HCT116 (cell line): ENCODE results near the gene LZTR1. TPM values are rescaled to one million over a fixed set of nuclear protein-coding genes. Genes with fewer than 3 reads are reported as not detected.

Experiments
- ATAC-seq: fragments of 200-7000 bp; cut with Tn5 transposase; 2 replicates; pipeline ENCODE4 v1.9.1; 2020; ENCODE audit warnings: mild to moderate bottlenecking, moderate library complexity
- BruUV-seq: library from RNA; stranded (reverse); fragments of 400-500 nt; replicated peaks from 2 replicates; lab custom pipeline; 2021; lab: Mats Ljungman, UMichigan
- CTCF ChIA-PET: fragments of 300-600 bp; sonication (Branson Sonifier 250); formaldehyde crosslinking; loops from one replicate; lab custom pipeline; 2021; ENCODE audit warnings: antibody characterized with exemption; lab: Charles Lee
- POLR2A ChIA-PET: fragments of 300-600, 350-600 bp; sonication (Branson Sonifier 250); formaldehyde crosslinking; loops from one replicate; lab custom pipeline; 2021; ENCODE audit warnings: antibody characterized with exemption; lab: Charles Lee
- RAD21 ChIA-PET, 2 experiments: fragments of 300-600 bp; sonication (Branson Sonifier 250); formaldehyde crosslinking; loops; one replicate each; lab custom pipeline; 2023; ENCODE audit warnings: low total read pairs in 2 of 2; ENCODE audit not compliant: uncharacterized antibody in 2 of 2, unreplicated experiment in 2 of 2, low non-redundant PET in 1 of 2; lab: Charles Lee
- DNase-seq: peaks from one replicate; pipeline ENCODE4 v3.0.0-alpha.2; 2010; ENCODE audit warnings: low read depth, low spot score
- H2AFZ ChIP-seq: fragments of 200-600 bp; shearing (Covaris generic), sonication (generic); 2 replicates; pipeline ENCODE4 v1.6.1; 2017; ENCODE audit warnings: low read depth, mixed run types, mixed read lengths, antibody characterized with exemption, low read length; ENCODE audit not compliant: poor library complexity, severe bottlenecking
- H3K27ac ChIP-seq: 2 replicates; pipeline ENCODE4 v1.5.1; 2012; ENCODE audit warnings: low read depth, low read length
- H3K27me3 ChIP-seq: fragments of 200-600 bp; sonication (generic); 2 replicates; pipeline ENCODE4 v1.6.1; 2016; ENCODE audit warnings: mixed run types, low read length, mixed read lengths; ENCODE audit not compliant: insufficient read depth
- H3K36me3 ChIP-seq, 2 experiments: fragments of 200-500 bp in 1 of 2; fragments of 200-600 bp in 1 of 2; sonication (Bioruptor generic) in 1 of 2; sonication (generic) in 1 of 2; 2 replicates each; pipeline versions ENCODE4 v1.5.1 to v1.6.1; 2014 to 2016; ENCODE audit warnings: low read length in 2 of 2, inconsistent platforms in 1 of 2, mixed read lengths in 1 of 2, mixed run types in 1 of 2; ENCODE audit not compliant: insufficient read depth in 2 of 2, control insufficient read depth in 1 of 2
- H3K4me1 ChIP-seq, 2 experiments: fragments of 200-600 bp in 1 of 2; sonication (generic) in 1 of 2; 2 replicates each; pipeline versions ENCODE4 v1.5.1 to v1.6.1; 2012 to 2017; ENCODE audit warnings: low read length in 2 of 2, inconsistent platforms in 1 of 2, mild to moderate bottlenecking in 1 of 2, mixed read lengths in 1 of 2, mixed run types in 1 of 2, moderate library complexity in 1 of 2; ENCODE audit not compliant: insufficient read depth in 2 of 2, control insufficient read depth in 1 of 2
- H3K4me2 ChIP-seq: fragments of 200-600 bp; sonication (generic); 2 replicates; pipeline ENCODE4 v1.6.1; 2017; ENCODE audit warnings: mixed run types, low read length, mixed read lengths
- H3K4me3 ChIP-seq, 2 experiments: fragments of 200-600 bp in 1 of 2; sonication (generic) in 1 of 2; replicated peaks in 1 of 2; 2 replicates each; pipeline ENCODE4 v1.5.1; 2011 to 2016; ENCODE audit warnings: low read length in 2 of 2, control low read depth in 1 of 2, low read depth in 1 of 2, mild to moderate bottlenecking in 1 of 2, mixed read lengths in 1 of 2, mixed run types in 1 of 2
- H3K79me2 ChIP-seq: fragments of 200-600 bp; sonication (generic); 2 replicates; pipeline ENCODE4 v1.6.1; 2017; ENCODE audit warnings: mild to moderate bottlenecking, mixed run types, low read length, moderate library complexity, mixed read lengths; ENCODE audit not compliant: insufficient read depth
- H3K9ac ChIP-seq: fragments of 200-600 bp; sonication (generic); 2 replicates; pipeline ENCODE4 v1.6.1; 2016; ENCODE audit warnings: low read length, mixed read lengths
- H3K9me2 ChIP-seq: fragments of 200-600 bp; sonication (generic), shearing (Covaris generic); 2 replicates; pipeline ENCODE4 v1.6.1; 2017; ENCODE audit warnings: mixed run types, mild to moderate bottlenecking, moderate library complexity; ENCODE audit not compliant: insufficient read depth
- H3K9me3 ChIP-seq, 2 experiments: fragments of 200-500 bp in 1 of 2; fragments of 200-600 bp in 1 of 2; sonication (Bioruptor generic) in 1 of 2; sonication (generic) in 1 of 2; 2 replicates each; pipeline ENCODE4 v1.6.1; 2014 to 2017; ENCODE audit warnings: low read length in 2 of 2, mixed read lengths in 2 of 2, inconsistent platforms in 1 of 2, low read depth in 1 of 2, mild to moderate bottlenecking in 1 of 2, mixed run types in 1 of 2, moderate library complexity in 1 of 2; ENCODE audit not compliant: control insufficient read depth in 1 of 2, insufficient read depth in 1 of 2
- H4K20me1 ChIP-seq: fragments of 200-600 bp; sonication (generic), shearing (Covaris generic); 2 replicates; pipeline ENCODE4 v1.6.1; 2017; ENCODE audit warnings: mixed run types, mild to moderate bottlenecking, moderate library complexity; ENCODE audit not compliant: insufficient read depth
- CTCF ChIP-seq, 3 experiments: fragments of 200-600 bp in 1 of 3; sonication (generic) in 1 of 3; IDR thresholded peaks in 2 of 3; conservative IDR thresholded peaks in 1 of 3; 2 replicates each; pipeline ENCODE4 v1.5.1; 2012 to 2017; ENCODE audit warnings: low read depth in 2 of 3, low read length in 2 of 3, antibody characterized with exemption in 1 of 3, borderline replicate concordance in 1 of 3, control low read depth in 1 of 3, mild to moderate bottlenecking in 1 of 3, mixed read lengths in 1 of 3, mixed run types in 1 of 3, moderate library complexity in 1 of 3; ENCODE audit not compliant: insufficient read depth in 1 of 3
- MAX ChIP-seq: IDR thresholded peaks from 2 replicates; pipeline ENCODE4 v1.6.1; 2012
- POLR2A ChIP-seq: IDR thresholded peaks from 2 replicates; pipeline ENCODE4 v1.7.0; 2011; ENCODE audit warnings: borderline replicate concordance; ENCODE audit not compliant: insufficient read depth, insufficient read length; ENCODE audit errors: extremely low read depth
- TCF7L2 ChIP-seq: IDR thresholded peaks from 2 replicates; pipeline ENCODE4 v1.7.0; 2011; ENCODE audit warnings: borderline replicate concordance, inconsistent platforms; ENCODE audit not compliant: insufficient read depth, insufficient read length; ENCODE audit errors: extremely low read depth
- intact Hi-C: fragments of 100-400 bp; cut with micrococcal nuclease; formaldehyde crosslinking; loops from 2 replicates; pipeline ENCODE4 v1.10.0; 2022
- total RNA-seq: library from RNA; stranded (reverse); gene quantifications from one replicate; pipeline ENCODE4 v1.2.1, GENCODE V29; 2021; ENCODE audit not compliant: unreplicated experiment

Gene LZTR1
- total RNA-seq, 1 experiment from 2014 or later: 56.5 TPM

GRCh38 chr22:20990184-20991180 is 8.4 kb downstream of the LZTR1 start:
- intact Hi-C loops: no loop called here
- ChIA-PET CTCF (no interaction called here), POLR2A (interaction anchor here (1.2 kb wide), 1 partner anchor 8 kb away, joined by 4 read pairs; the partner anchor contains the start of gene LZTR1)

More at GRCh38 chr22:20990184-20991180, 8.4 kb downstream of the LZTR1 start:
- Histone ChIP-seq H3K27me3 (no peaks in the 10 kb centered on the region), H3K9ac (no peak overlapping the region), H3K9me2 (no peaks in the 10 kb centered on the region), H3K79me2 (no peaks in the 10 kb centered on the region), H3K4me2 (no peak overlapping the region), H3K36me3 (peaks cover 7 to 11% of the 10 kb centered on the region in 2 experiments; a peak in 2 of 4 replicates), H2AFZ (no peak overlapping the region), H3K9me3 (no peaks in the 10 kb centered on the region), H4K20me1 (no peaks in the 10 kb centered on the region), H3K4me1 (no peaks in the 10 kb centered on the region), H3K4me3 (no peak overlapping the region), H3K27ac (no peak overlapping the region)
- TF ChIP-seq POLR2A (no peak), CTCF (IDR thresholded peaks at IDR 0.05 in 2 of 3, conservative IDR thresholded peaks at IDR 0.05 in 1 of 3; ENCODE audit: borderline replicate concordance in 1 of 3, insufficient read depth in 1 of 3, low read depth in 2 of 3, low read length in 2 of 3) (no peak), MAX (no peak), TCF7L2 (no peak)
- BruUV-seq: no TSS peak
- ATAC-seq (no peak), DNase-seq (no peak)
- RAD21 ChIA-PET: no interaction called here
